NB4 (cell line): ENCODE measurements around the gene MAD1L1.

Experiments used
- MYC ChIP-seq: IDR thresholded peaks from 2 replicates; pipeline ENCODE4 v1.6.1; 2011; ENCODE audit warnings: low read depth, low read length
- POLR2A ChIP-seq: IDR thresholded peaks from 2 replicates; pipeline ENCODE4 v1.6.1; 2011; ENCODE audit warnings: mild to moderate bottlenecking; ENCODE audit not compliant: insufficient read length; ENCODE audit errors: extremely low read depth
- TF ChIP-seq, protein P1 (sequence below): IDR thresholded peaks from one replicate; pipeline ENCODE4 v1.5.1; 2012; ENCODE audit warnings: low read depth, low read length
- TF ChIP-seq, protein P2 (sequence below): IDR thresholded peaks from 2 replicates; pipeline ENCODE4 v1.6.1; 2011; ENCODE audit warnings: low read depth, low read length

DNA sequence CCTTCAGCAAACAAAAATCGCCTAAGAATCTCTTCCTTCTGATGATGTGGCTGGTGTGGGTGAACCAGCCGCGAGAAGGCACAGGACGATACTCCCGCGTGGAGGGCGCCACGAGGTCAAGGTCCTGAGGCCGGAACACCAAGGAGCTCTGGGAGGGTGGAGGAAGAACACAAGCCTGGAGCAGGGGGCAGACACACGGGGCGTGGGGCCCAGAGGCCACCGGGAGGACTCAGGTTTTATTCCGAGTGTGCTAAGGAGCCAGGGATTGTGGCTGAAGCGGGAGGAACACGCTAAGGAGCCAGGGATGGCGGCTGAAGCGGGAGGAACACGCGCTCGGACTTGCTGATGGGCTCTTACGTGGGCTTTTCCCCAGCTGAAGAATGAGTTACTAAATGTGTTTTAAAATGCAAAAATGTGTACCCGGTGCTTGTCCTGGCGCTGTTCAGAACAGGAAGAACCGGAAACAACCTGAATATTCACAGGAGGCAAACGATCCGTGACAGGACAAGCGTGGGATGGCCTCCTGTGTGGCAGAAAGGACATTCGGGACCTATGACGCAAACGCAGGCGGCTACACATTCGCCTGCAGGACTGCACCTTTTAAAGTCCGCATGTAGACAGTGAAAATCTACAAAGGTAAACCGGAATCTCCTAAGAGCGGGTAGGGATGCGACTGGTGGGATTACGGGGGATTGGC is 64.0 kb downstream of the MAD1L1 start:
- TF ChIP-seq, protein P1, sequence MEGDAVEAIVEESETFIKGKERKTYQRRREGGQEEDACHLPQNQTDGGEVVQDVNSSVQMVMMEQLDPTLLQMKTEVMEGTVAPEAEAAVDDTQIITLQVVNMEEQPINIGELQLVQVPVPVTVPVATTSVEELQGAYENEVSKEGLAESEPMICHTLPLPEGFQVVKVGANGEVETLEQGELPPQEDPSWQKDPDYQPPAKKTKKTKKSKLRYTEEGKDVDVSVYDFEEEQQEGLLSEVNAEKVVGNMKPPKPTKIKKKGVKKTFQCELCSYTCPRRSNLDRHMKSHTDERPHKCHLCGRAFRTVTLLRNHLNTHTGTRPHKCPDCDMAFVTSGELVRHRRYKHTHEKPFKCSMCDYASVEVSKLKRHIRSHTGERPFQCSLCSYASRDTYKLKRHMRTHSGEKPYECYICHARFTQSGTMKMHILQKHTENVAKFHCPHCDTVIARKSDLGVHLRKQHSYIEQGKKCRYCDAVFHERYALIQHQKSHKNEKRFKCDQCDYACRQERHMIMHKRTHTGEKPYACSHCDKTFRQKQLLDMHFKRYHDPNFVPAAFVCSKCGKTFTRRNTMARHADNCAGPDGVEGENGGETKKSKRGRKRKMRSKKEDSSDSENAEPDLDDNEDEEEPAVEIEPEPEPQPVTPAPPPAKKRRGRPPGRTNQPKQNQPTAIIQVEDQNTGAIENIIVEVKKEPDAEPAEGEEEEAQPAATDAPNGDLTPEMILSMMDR: no peak
- TF ChIP-seq POLR2A (no peak), MYC (no peak)
- TF ChIP-seq, protein P2, sequence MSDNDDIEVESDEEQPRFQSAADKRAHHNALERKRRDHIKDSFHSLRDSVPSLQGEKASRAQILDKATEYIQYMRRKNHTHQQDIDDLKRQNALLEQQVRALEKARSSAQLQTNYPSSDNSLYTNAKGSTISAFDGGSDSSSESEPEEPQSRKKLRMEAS: no peak
